ENCODE measurements around the gene B3GALT6. TPM values are rescaled to one million over a fixed set of nuclear protein-coding genes. Genes with fewer than 3 reads are reported as not detected.

Gene B3GALT6
- total RNA-seq, 1 experiment from 2014 or later, result 46.4 TPM

DNA sequence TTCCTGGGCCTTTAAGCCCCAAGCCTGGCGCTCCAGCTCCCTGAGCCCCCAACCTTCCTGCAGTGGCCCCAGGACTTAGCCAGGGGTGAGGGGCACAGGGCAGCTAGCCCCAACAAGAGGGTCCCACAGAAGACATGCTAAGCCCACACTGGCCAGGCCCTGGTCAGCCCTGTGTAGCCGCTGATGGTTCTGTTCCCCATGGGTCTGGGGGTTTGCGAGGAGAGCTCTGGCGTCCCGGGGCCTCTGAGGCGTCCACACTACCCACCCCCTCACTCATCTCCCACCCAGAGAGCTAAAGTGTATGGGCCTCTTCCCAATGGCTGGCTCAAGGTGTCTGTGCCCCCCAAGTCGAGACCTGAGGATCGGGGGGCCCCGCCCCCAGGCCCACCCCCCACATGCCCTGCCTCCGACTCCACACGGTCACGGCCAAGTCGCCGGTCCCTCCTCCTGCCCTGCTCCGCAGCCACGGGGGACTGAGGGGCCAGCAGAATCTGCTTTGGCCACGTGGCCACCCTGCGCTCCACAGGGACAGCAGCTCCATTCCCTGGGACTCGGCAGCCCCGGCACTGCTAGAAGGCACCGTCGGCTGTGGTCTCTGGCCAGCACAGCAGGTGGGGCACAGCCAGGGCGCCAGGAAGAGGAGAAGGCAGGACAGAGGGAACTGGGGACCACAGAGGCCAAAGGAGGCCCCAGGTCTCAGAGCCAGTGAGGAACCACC lies 33.5 kb upstream of the B3GALT6 start:
- H3K27me3 ChIP-seq (ENCODE audit: control insufficient read depth, insufficient read depth, low read length), result no peaks in the 10 kb centered on the region
- no peaks in the 10 kb centered on the region for H3K36me3 ChIP-seq (ENCODE audit: control insufficient read depth, insufficient read depth, low read length)
- ChIA-PET CTCF (no interaction called here), POLR2A (no interaction called here)
- H3K4me3 ChIP-seq (ENCODE audit: low read depth in 2 of 2, low read length in 2 of 2), result no peak overlapping the region
- H3K4me1 ChIP-seq (ENCODE audit: control insufficient read depth, insufficient read depth, low read length), result no peaks in the 10 kb centered on the region
- intact Hi-C loops (cut with micrococcal nuclease; ENCODE audit: unreplicated experiment), result no loop called here
- H3K9me3 ChIP-seq (ENCODE audit: control insufficient read depth, insufficient read depth, low read depth, low read length), result no peaks in the 10 kb centered on the region
- TF ChIP-seq, protein P1, sequence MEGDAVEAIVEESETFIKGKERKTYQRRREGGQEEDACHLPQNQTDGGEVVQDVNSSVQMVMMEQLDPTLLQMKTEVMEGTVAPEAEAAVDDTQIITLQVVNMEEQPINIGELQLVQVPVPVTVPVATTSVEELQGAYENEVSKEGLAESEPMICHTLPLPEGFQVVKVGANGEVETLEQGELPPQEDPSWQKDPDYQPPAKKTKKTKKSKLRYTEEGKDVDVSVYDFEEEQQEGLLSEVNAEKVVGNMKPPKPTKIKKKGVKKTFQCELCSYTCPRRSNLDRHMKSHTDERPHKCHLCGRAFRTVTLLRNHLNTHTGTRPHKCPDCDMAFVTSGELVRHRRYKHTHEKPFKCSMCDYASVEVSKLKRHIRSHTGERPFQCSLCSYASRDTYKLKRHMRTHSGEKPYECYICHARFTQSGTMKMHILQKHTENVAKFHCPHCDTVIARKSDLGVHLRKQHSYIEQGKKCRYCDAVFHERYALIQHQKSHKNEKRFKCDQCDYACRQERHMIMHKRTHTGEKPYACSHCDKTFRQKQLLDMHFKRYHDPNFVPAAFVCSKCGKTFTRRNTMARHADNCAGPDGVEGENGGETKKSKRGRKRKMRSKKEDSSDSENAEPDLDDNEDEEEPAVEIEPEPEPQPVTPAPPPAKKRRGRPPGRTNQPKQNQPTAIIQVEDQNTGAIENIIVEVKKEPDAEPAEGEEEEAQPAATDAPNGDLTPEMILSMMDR (IDR thresholded peaks at IDR 0.05), result no peak
- TF ChIP-seq SIN3A (IDR thresholded peaks at IDR 0.05; ENCODE audit: borderline replicate concordance, insufficient read depth, low read depth, low read length), result no peak
- TF ChIP-seq, protein P2, sequence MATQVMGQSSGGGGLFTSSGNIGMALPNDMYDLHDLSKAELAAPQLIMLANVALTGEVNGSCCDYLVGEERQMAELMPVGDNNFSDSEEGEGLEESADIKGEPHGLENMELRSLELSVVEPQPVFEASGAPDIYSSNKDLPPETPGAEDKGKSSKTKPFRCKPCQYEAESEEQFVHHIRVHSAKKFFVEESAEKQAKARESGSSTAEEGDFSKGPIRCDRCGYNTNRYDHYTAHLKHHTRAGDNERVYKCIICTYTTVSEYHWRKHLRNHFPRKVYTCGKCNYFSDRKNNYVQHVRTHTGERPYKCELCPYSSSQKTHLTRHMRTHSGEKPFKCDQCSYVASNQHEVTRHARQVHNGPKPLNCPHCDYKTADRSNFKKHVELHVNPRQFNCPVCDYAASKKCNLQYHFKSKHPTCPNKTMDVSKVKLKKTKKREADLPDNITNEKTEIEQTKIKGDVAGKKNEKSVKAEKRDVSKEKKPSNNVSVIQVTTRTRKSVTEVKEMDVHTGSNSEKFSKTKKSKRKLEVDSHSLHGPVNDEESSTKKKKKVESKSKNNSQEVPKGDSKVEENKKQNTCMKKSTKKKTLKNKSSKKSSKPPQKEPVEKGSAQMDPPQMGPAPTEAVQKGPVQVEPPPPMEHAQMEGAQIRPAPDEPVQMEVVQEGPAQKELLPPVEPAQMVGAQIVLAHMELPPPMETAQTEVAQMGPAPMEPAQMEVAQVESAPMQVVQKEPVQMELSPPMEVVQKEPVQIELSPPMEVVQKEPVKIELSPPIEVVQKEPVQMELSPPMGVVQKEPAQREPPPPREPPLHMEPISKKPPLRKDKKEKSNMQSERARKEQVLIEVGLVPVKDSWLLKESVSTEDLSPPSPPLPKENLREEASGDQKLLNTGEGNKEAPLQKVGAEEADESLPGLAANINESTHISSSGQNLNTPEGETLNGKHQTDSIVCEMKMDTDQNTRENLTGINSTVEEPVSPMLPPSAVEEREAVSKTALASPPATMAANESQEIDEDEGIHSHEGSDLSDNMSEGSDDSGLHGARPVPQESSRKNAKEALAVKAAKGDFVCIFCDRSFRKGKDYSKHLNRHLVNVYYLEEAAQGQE (IDR thresholded peaks at IDR 0.05; ENCODE audit: insufficient read depth in 1 of 2, low read depth in 2 of 2, low read length in 1 of 2), result no peak
- no peak for TF ChIP-seq POLR2AphosphoS5 (IDR thresholded peaks at IDR 0.05; ENCODE audit: low read depth, low read length)
- no peak for TF ChIP-seq TCF7L2 (IDR thresholded peaks at IDR 0.05; ENCODE audit: low read depth, low read length)
- BruUV-seq (replicated peaks), result no TSS peak
- ATAC-seq (peak; percentile 46; the same call in 1 of the 2 replicates), DNase-seq (ENCODE audit: low read depth, low spot score) (no peak)
- in situ Hi-C loops (cut with HindIII; ENCODE audit: low pct_unique_long_range_greater_than_20kb, low sequenced_read_pairs), result no loop called here
- no peak overlapping the region for H3K27ac ChIP-seq (ENCODE audit: low read length)

DNA sequence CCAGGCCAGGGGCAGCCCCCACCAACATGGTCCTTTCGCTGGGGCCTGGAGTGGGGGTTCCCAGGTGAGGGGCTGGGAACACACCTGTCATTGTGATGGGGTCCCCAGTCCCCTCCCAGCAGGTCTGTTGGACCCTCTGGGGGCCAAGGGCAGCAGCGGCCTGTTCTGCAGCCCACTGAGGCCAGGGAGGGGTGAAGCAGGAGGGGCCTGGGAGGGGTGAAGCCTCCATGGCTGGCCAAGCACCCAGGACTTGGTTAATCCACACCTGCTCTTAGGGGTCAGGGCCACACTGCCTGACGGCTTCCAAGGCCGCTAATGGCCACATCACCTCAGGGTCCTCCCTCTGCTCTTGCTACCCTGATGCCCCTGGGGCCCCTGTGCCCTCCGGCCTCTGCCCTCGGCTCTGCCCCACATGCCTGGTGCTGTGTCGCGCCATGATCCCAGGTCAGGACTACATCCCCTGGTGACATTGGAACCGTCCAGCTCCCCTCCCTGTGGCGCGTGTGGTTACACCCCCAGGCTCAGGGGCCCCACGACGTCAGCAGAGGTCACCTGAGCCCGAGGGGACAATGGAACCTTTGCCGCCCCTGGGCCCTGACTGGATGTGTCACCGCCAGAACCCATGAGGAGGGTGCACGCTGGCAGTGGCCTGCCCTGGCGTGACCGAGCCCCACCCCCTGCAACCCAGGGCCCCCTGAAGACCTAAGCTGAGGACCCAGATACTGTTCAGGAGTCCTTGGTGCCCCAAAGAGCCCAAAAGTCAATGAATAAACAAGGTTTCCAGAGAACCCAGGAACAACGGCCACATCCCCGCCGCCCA lies 32.7 kb upstream of the B3GALT6 start:
- ChIA-PET CTCF (no interaction called here), POLR2A (no interaction called here)
- in situ Hi-C loops (cut with HindIII; ENCODE audit: low pct_unique_long_range_greater_than_20kb, low sequenced_read_pairs) (no loop called here), intact Hi-C loops (cut with micrococcal nuclease; ENCODE audit: unreplicated experiment) (no loop called here)
- Histone ChIP-seq H3K36me3 (ENCODE audit: control insufficient read depth, insufficient read depth, low read length) (no peaks in the 10 kb centered on the region), H3K4me1 (ENCODE audit: control insufficient read depth, insufficient read depth, low read length) (no peaks in the 10 kb centered on the region), H3K27me3 (ENCODE audit: control insufficient read depth, insufficient read depth, low read length) (no peaks in the 10 kb centered on the region), H3K9me3 (ENCODE audit: control insufficient read depth, insufficient read depth, low read depth, low read length) (no peaks in the 10 kb centered on the region), H3K4me3 (ENCODE audit: low read depth in 2 of 2, low read length in 2 of 2) (no peak overlapping the region), H3K27ac (ENCODE audit: low read length) (no peak overlapping the region)
- ATAC-seq, result peak; percentile 11; the same call in 1 of the 2 replicates
- no TSS peak for BruUV-seq (replicated peaks)
- no peak for DNase-seq (ENCODE audit: low read depth, low spot score)
- TF ChIP-seq, protein P2 (IDR thresholded peaks at IDR 0.05; ENCODE audit: insufficient read depth in 1 of 2, low read depth in 2 of 2, low read length in 1 of 2), result no peak
- TF ChIP-seq TCF7L2 (IDR thresholded peaks at IDR 0.05; ENCODE audit: low read depth, low read length) (no peak), SIN3A (IDR thresholded peaks at IDR 0.05; ENCODE audit: borderline replicate concordance, insufficient read depth, low read depth, low read length) (no peak), POLR2AphosphoS5 (IDR thresholded peaks at IDR 0.05; ENCODE audit: low read depth, low read length) (no peak)
- TF ChIP-seq, protein P1 (IDR thresholded peaks at IDR 0.05), result no peak

Data from Panc1 (cell line).